ENCODE measurements around the gene CDKN2C. TPM values are rescaled to one million over a fixed set of nuclear protein-coding genes. Genes with fewer than 3 reads are reported as not detected.

Gene CDKN2C
- total RNA-seq, result 60.8 and 68.0 TPM in 2 replicates

GRCh38 chr1:50969611-50970508 is at the start of gene CDKN2C:
Gene CDKN2C (plus strand): TSS chr1:50970245. CDS start chr1:50970369, 124 bp downstream.

DNA sequence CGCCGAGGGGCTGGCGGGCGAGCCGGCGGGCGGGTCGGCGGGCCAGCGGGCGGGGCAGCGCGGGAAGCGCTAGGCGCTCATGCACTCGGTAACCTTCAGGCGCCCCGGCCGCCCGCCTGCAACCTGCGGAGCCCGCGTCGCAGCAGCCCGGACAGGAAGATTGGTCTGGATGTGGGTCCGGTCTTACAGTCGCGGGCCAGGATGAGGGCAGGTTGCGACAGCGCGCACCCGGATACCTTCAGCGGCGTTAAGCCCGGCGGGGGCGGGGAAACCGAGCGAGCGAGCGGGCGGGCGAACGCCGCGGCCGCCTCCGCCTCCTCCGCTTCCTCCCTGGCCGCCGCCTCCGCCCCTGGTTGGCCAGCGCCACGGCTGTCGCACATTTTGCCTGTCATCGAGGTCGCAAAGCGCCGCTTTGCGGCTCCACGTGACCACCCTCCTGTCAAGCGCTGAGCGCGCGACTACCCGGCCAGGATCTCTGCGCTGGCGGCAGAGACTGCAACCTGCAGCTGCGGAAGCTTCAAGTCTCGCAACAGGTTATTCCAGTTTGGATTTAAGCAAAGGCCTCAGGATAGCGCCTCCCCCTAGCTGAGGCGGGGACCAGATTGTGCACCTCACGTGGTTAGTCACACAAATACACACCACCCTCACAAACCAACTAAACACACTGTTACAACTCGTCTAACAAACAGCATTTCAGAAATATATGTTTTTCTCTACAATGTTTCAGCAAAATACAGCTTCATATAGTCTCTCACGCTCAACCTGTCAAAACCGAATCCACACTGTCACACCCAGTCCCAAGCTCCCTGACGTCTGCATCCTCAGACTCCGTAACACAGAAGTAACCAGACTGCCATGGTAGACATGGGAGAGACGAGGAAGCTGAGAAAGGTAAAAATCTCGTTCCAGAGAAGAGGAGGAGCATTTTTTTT is 9.9 kb upstream of the CDKN2C start, which contains the start of gene FAF1:
TSS of gene FAF1 (minus strand) at position 355 of the 932 bp plus-strand sequence. CDS start 456 bp downstream, outside the sequence.

Other genes with a start within 250 kb of the CDKN2C start
- 55.3 and 72.3 TPM in 2 replicates for gene FAF1, start 10.0 kb upstream of the CDKN2C start, total RNA-seq
- gene C1orf185, start 132.0 kb downstream of the CDKN2C start, total RNA-seq, result not detected in 2 replicates